22Rv1 (cell line): ENCODE measurements around the gene ATP2A3.

Source experiments
- ZFX ChIP-seq: fragments of 450-650 bp; IDR thresholded peaks from 2 replicates; pipeline ENCODE4 v1.6.1; 2017; ENCODE audit warnings: antibody characterized with exemption, borderline replicate concordance
- TF ChIP-seq, protein P1 (sequence below): fragments of 450-650 bp; IDR thresholded peaks from 2 replicates; pipeline ENCODE4 v1.5.1; 2017; ENCODE audit warnings: mild to moderate bottlenecking

DNA sequence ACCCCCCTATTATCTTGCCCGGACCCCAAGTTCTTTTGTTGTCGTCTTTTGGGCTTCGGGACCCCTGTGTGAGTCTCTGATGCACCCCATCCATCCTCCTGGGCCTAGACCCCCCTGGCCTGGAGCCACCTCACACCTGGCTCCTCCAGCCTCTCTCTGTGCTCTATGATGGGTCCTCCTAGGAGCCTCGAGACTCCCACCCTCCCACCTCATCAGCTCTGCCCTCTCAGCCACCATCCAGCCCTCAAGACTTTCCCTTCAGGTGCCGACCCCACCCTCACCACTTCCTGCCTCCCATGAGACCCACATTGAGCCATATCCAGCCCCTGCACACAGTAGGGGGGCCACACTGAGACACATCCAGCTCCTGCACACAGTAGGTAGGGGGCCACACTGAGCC is 8.7 kb upstream of the ATP2A3 start:
- TF ChIP-seq, protein P1, sequence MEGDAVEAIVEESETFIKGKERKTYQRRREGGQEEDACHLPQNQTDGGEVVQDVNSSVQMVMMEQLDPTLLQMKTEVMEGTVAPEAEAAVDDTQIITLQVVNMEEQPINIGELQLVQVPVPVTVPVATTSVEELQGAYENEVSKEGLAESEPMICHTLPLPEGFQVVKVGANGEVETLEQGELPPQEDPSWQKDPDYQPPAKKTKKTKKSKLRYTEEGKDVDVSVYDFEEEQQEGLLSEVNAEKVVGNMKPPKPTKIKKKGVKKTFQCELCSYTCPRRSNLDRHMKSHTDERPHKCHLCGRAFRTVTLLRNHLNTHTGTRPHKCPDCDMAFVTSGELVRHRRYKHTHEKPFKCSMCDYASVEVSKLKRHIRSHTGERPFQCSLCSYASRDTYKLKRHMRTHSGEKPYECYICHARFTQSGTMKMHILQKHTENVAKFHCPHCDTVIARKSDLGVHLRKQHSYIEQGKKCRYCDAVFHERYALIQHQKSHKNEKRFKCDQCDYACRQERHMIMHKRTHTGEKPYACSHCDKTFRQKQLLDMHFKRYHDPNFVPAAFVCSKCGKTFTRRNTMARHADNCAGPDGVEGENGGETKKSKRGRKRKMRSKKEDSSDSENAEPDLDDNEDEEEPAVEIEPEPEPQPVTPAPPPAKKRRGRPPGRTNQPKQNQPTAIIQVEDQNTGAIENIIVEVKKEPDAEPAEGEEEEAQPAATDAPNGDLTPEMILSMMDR: no peak
- TF ChIP-seq ZFX: no peak
